H4 (cell line): ENCODE measurements around the gene PLCL1. TPM values are rescaled to one million over a fixed set of nuclear protein-coding genes. Genes with fewer than 3 reads are reported as not detected.

Source experiments
- DNase-seq: peaks from one replicate; pipeline ENCODE4 v3.0.0-alpha.2; 2015; ENCODE audit warnings: low spot score
- total RNA-seq: library from RNA; depleted of rRNA; stranded (reverse); fragments of >200 nt; shearing (Covaris generic); gene quantifications from 2 replicates; pipeline ENCODE4 v1.2.3, GENCODE V29; 2014; rRNA removed

The PLCL1 gene
- 0.19 and 0.31 TPM in 2 replicates for total RNA-seq

GRCh38 chr2:197804049-197804757 is at the start of gene PLCL1:
TSS of gene PLCL1 (plus strand) at chr2:197804593.
- DNase-seq, result peak; percentile 77

- no peak for DNase-seq
Measured at GRCh38 chr2:197759013-197759412, 45.4 kb upstream of the PLCL1 start.

GRCh38 chr2:197759625-197760292 is 44.6 kb upstream of the PLCL1 start:
- no peak for DNase-seq

- DNase-seq, result no peak
Measured at GRCh38 chr2:197760293-197760657, 44.1 kb upstream of the PLCL1 start.

- DNase-seq, result peak; percentile 10
Measured at GRCh38 chr2:197777823-197778407, 26.5 kb upstream of the PLCL1 start.

DNA sequence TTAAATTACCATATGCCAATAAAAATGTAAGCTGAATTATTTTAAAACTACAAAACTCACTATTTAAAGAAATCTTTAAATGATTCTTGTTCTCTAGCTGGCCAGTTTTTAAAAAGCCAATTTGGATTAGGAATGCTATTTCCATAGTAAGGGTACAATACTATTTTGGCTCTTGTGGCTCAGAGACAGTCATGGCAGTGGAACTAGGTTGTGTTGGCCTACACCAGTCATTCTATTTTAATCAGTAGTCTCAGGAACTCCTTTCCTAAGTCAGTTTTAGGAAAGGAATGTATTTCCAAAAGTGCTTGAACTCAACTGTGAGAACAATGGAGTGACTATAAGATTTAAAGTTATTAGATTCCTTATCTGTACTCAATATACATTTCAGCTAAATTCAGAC is 25.1 kb upstream of the PLCL1 start:
- DNase-seq, result no peak

DNA sequence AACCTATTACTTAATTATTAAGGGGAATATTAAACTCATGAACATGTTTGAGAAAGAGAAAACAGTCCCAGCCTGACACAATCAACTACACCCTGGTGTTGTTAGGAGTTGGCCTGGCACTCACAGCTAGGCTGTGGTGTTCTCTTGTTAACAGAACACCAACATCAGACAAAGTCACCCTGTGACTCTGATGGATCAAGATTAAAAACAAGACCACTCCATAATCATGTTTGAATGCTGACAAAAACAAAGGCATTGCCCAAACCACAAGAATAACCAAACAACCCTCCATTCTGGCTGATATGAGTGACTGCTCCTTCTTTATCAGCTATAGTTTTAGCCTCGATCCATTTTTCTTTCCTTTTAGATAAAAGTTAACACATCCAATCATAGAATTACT is 22.3 kb upstream of the PLCL1 start:
- DNase-seq, result no peak

DNA sequence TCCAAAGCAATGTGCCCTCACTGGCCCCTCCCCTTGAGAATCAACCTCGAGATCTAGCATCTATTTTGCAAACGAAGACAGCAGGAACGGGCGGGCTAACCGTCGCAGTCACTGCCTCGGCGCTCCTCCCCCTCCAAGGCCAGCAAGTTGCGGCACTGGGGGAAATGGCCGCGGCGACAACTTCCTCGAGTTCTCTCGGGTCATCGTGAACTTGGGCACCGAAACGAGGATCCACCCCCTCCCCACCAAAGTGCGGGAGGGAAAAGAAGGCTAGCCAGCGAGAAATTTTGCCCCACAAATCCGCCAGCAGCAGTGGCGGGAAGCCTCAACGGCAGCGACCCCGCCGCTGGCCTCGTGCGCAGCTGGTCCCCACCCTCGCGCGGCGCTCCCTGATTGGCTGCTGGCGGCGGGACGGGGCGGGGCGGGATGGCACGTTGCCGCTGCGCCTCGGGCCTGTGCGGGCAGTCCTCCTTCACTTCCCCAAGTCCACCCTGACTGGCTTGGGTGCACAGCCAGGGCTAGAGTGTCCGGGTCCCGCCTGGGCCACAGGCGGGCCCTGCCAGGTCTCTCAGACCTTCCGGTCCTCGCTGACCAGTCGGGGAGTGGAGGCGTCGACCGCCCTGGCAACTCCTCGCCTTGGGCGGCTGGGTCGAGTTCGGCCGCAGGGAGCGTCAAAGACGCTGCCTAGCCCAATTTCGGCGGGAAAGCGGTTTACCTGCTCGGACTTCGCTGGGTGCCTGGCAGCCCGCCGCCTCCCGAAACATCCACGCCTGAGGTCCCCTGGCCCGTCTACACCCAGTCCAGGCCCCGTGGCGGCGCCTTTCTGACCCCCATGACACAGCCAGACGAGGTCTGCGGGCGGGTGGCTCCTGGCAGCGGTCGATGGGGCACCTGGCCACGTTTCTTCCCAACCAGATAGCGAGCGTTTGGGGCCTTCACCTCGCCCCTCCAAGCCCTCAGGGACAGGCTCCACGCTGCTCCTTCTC is 19.1 kb upstream of the PLCL1 start, which contains the start of gene BOLL:
BOLL (minus strand) TSS at position 364 of the 986 bp plus-strand sequence. CDS start 3,469 bp downstream, outside the sequence.
- DNase-seq, result no peak

DNA sequence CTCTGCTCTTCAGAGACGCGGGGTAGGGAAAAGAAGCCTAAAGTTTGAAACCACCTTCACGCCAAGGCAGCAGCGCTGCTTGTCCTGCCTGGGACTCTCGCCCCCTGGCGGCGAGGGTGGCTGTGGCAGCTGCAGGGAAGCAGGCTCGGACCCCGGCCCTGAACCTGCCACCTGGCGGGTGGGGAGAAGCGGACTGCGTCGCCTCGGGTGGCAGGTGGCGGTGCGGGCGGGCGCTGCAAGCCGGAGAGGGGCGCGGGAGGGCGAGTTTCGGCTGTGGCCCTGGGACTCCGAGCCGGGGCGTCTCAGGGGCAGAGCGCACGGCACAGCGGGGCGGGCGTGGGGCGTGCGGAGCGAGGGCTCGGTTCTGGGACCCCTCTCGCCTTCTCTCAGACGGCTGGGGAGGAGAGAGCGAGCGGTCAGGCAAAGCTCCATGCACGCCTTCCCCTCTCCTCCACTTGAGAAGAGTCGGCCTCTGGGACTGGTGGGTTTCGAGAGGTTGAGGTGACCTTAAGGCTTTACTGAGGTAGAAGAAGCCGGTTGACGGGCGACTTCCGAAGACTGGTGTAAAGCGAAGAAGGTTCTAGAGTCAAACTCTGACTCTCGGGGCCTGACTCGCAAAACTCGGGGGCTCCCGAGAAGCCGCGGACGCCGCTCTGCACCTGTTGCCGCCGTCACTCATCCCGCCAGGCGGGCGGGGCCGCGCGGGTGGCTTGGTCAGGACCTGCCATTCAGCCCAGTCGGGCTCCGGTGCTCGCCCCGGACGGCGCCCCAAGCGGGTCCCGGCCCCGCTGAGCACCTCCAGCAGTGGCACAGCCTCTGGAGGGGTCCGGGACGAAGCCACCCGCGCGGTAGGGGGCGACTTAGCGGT is 18.1 kb upstream of the PLCL1 start:
- no peak for DNase-seq

- DNase-seq, result no peak
Measured at GRCh38 chr2:197793456-197793855, 10.9 kb upstream of the PLCL1 start.

- DNase-seq, result no peak
Measured at GRCh38 chr2:197795277-197795676, 9.1 kb upstream of the PLCL1 start.

DNA sequence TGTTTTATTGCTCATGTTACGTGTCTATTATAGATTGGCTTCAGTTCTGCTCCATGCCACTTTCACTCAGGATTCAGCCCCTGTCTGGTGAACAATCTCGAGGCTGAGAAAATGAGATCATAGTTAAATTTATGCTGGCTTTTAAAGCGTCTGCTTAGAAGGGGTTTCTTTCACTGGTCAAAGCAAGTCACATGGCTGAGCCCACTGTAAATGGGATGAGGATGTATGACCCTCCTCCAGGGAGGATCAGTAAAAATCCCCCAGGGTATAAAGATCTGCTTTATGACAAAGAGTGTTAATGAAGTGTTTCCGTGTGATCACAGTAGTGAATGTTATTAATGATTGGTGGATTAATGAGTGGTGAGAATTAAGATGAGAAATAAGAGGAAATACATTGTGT is 6.2 kb upstream of the PLCL1 start:
- DNase-seq, result no peak

GRCh38 chr2:197799068-197799467 is 5.3 kb upstream of the PLCL1 start:
- DNase-seq, result no peak

DNA sequence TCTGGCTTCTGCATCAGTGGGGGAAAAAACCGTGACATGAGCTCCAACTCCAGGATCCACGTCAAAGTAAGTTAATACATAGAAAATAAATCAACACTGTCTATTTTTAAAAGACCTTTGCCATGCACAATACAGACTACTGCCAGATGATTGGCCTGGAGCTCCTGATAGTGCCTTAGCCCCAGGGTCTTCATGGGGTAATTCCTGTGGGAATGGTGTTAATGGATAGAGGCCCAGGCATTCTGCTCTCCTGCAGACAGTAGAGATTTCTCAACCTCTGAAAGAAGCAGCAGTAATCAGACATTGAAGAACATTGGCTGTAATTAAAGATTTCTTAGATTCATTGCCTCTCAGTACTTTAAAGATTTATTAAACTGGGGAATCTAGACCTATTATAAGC is 4.3 kb upstream of the PLCL1 start:
- DNase-seq, result no peak

DNA sequence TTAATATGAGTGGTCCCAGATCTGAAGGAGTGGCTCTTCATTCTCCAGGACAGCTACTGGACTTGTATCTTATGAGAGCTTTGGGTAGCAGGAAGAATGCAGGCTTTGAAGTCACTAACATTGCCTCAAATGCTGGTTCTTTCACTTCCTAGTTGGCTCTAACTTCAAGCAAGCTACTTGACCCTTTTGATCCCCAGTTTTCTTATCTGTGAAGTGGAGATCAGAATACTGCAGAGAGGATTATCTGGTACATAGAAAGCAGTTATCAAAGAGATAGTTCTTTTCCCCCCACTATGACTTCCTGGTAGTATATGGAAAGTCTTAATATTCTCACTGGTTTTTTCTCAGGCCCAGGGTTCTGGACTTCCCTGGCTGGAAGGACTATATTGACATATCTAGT is 3.4 kb upstream of the PLCL1 start:
- no peak for DNase-seq

DNA sequence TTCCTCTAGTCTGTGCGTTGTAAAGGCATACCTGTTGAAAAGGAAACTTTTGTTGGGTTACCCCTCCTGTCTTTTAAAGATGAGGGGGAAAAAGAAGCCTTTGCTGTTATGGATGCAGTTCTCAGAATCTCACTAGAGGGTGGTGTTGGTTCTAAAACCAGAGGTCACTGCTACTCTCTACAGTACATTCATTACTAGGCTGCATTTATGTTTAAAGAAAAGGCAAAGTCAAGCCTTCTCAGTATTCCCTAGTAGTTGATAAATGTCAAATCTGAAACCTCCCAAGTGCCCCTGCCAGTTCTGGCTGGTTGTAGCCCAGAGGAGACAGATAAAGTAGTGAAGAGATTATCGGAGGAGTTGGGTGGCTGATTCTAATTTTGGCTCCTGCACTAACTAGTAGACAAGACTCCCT is 1.4 kb upstream of the PLCL1 start:
- DNase-seq, result peak; percentile 41

DNA sequence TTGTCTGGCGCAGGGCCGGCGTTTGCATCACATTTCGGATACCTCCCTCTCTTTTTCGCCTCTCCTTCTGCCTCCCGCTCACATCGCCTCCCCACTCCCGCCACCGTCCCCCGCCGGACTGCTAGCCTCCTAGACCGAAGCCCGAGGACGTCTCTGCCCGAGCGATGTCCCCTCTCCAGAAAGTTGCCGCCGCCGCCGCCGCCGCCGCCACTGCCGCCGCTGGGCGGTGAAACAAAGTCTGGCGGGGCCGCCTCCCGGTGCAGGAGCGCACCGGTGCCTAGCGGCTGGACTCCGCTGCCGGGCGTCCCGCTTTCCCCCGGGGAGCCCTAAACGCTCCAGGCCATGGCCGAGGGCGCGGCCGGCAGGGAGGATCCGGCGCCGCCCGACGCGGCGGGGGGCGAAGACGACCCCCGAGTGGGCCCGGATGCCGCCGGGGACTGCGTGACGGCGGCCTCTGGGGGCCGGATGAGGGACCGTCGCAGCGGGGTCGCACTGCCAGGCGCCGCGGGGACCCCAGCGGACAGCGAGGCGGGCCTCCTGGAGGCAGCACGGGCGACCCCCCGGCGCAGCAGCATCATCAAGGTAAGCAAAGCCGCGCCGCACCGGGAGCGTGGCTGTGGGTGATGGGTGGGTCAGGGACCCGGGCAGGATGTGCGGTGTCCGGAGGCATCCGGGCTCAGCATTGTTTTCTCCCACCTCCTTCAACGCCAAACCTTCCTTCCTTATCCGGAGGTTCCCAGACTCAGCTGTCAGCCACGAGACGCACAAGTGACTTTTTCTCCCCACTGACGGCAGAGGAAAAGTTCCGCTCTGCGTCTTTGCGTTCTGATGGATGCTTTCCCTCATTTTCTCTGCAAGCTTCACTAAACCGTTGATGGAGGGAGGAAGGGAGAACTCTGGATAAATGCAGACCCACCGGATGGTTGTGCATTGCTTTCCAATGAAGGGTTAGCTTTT is 643 bp downstream of the PLCL1 start:
- no peak for DNase-seq

DNA sequence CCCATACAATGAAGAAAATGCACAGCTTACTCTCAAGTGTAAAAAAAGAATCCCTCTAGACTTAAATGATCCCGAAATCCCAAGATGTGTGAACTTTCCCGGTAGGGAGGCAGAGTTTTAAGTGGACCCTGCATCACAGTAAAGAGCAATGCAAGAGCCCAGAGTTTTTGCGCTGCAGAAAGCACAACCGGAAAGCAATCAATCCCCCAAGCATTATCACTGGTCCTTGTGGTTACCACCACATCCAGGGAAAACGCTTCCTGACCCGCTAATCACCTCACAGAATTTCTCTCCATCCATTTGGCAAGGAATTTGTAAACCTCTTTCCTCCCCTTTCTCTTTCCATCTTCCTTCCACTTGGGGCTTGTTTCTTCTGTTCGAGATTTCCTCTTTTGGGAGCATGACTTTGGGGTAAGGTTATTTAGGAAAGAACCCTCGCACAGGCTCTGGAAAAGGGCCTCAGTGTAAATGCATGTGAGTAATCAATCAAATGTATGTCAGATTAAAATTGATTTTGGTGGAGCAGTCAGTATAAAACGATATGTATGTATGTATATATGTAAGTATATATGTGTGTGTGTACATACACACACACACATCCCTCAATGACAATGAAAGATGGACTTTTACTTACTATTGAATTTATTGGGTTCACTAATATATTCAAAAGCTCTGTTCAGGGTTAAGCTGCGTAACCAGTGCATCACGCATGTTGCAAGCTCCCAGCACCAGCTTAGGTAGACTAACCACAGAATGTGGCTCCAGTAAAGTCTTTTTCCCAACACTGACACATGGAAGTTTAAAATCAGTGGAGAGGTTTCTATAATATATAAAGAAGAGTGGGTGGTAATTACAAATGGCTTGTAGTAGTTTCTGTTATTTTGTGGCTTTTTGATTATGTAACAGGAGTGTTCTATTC is 1.6 kb downstream of the PLCL1 start:
- no peak for DNase-seq

DNA sequence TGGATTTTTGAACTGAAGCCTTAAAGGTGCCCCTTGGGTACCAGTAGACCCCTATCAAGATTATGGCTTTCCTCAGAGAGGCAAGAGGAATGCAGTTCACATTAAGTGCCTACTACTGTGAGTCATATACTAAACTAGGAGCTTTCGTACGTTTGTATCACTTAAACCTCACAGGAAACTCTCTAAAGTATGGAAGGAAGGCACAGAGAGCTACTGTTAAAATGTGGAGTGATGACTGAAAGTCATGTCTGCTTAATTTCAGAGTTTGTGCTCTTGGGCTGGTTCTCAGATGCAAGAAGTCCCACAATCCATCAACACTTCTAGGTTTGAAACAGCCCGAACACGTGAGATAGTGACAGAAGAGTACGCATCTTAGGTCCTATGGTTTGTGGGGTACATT is 4.7 kb downstream of the PLCL1 start:
- no peak for DNase-seq
